HepG2 (cell line): ENCODE results near the gene SPARC. TPM values are rescaled to one million over a fixed set of nuclear protein-coding genes. Genes with fewer than 3 reads are reported as not detected.
A peak's percentile ranks its signal among the peaks of the same experiment; 100 is the strongest.

Source experiments
- ERF ChIP-seq: IDR thresholded peaks from 2 replicates; pipeline ENCODE4 v1.6.1; 2018; ENCODE audit warnings: missing biosample characterization, missing genetic modification reagents
- ETV5 ChIP-seq: IDR thresholded peaks from 2 replicates; pipeline ENCODE4 v1.6.1; 2018; ENCODE audit warnings: missing biosample characterization, missing genetic modification reagents, inconsistent platforms, borderline replicate concordance
- FOSL2 ChIP-seq: sonication (generic); formaldehyde crosslinking; IDR thresholded peaks from 2 replicates; pipeline ENCODE4 v1.4.0; 2020; ENCODE audit warnings: missing genetic modification reagents
- FOXK2 ChIP-seq: fragments of 450-650 bp; IDR thresholded peaks from 2 replicates; pipeline ENCODE4 v1.6.1; 2016
- GTF3A ChIP-seq: sonication (generic); formaldehyde crosslinking; conservative IDR thresholded peaks from 2 replicates; pipeline ENCODE4 v1.4.0; 2020; ENCODE audit warnings: mild to moderate bottlenecking, missing genetic modification reagents
- HIC2 ChIP-seq: sonication (generic); formaldehyde crosslinking; IDR thresholded peaks from 2 replicates; pipeline ENCODE4 v1.9.0; 2022; ENCODE audit warnings: low read depth, missing genetic modification reagents
- HMGA1 ChIP-seq: sonication (generic); formaldehyde crosslinking; conservative IDR thresholded peaks from 2 replicates; pipeline ENCODE4 v1.4.0; 2020; ENCODE audit warnings: missing genetic modification reagents
- HNRNPL ChIP-seq: fragments of 200-400 bp; formaldehyde crosslinking; IDR thresholded peaks from 2 replicates; pipeline ENCODE4 v1.6.1; 2017; ENCODE audit warnings: mild to moderate bottlenecking, low read depth, low read length
- RARG ChIP-seq: sonication (generic); formaldehyde crosslinking; IDR thresholded peaks from 2 replicates; pipeline ENCODE4 v1.4.0; 2020; ENCODE audit warnings: low read depth, mild to moderate bottlenecking, missing genetic modification reagents
- REST ChIP-seq, 2 experiments: IDR thresholded peaks; 2 replicates each; pipeline ENCODE4 v1.6.1; 2011 to 2012; ENCODE audit warnings: low read length in 2 of 2, borderline replicate concordance in 1 of 2, low read depth in 1 of 2, mild to moderate bottlenecking in 1 of 2, moderate library complexity in 1 of 2
- SMYD3 ChIP-seq: sonication (generic); formaldehyde crosslinking; IDR thresholded peaks from 2 replicates; pipeline ENCODE4 v1.8.1; 2023; ENCODE audit warnings: mild to moderate bottlenecking, missing genetic modification reagents
- SRSF9 ChIP-seq: fragments of 200-400 bp; formaldehyde crosslinking; IDR thresholded peaks from 2 replicates; pipeline ENCODE4 v1.6.1; 2018; ENCODE audit warnings: borderline replicate concordance, mild to moderate bottlenecking, low read depth, low read length; ENCODE audit not compliant: insufficient read depth, poor library complexity, severe bottlenecking
- TBX2 ChIP-seq: sonication (generic); formaldehyde crosslinking; IDR thresholded peaks from 2 replicates; pipeline ENCODE4 v1.5.0; 2020; ENCODE audit warnings: missing genetic modification reagents, mild to moderate bottlenecking, borderline replicate concordance
- TRAFD1 ChIP-seq: sonication (generic); formaldehyde crosslinking; IDR thresholded peaks from 2 replicates; pipeline ENCODE4 v1.5.1; 2020; ENCODE audit warnings: missing genetic modification reagents, mild to moderate bottlenecking, borderline replicate concordance
- TRIM22 ChIP-seq: fragments of 450-650 bp; IDR thresholded peaks from 2 replicates; pipeline ENCODE4 v1.6.1; 2017
- ZNF10 ChIP-seq: sonication (generic); formaldehyde crosslinking; IDR thresholded peaks from 2 replicates; pipeline ENCODE4 v1.4.0; 2020; ENCODE audit warnings: mild to moderate bottlenecking, low read depth, missing genetic modification reagents, borderline replicate concordance
- ZNF280B ChIP-seq: sonication (generic); formaldehyde crosslinking; IDR thresholded peaks from 2 replicates; pipeline ENCODE4 v1.5.0; 2020; ENCODE audit warnings: missing genetic modification reagents, mild to moderate bottlenecking, borderline replicate concordance
- ZNF329 ChIP-seq: sonication (generic); formaldehyde crosslinking; IDR thresholded peaks from 2 replicates; pipeline ENCODE4 v1.9.0; 2021; ENCODE audit warnings: low read depth, mild to moderate bottlenecking, missing genetic modification reagents
- ZNF619 ChIP-seq: sonication (generic); formaldehyde crosslinking; IDR thresholded peaks from 2 replicates; pipeline ENCODE4 v1.4.0; 2020; ENCODE audit warnings: mild to moderate bottlenecking, missing genetic modification reagents
- ZSCAN21 ChIP-seq: sonication (generic); formaldehyde crosslinking; IDR thresholded peaks from 2 replicates; pipeline ENCODE4 v1.8.0; 2022; ENCODE audit warnings: mild to moderate bottlenecking, missing genetic modification reagents, moderate library complexity, borderline replicate concordance
- polyA plus RNA-seq, 8 experiments: library from polyadenylated mRNA; depleted of rRNA in 3 of 8; stranded (reverse) in 7 of 8; unstranded in 1 of 8; fragments of >200 nt; fragmentation: Illumina TruSeq in 4 of 8; extraction: Trizol in 4 of 8; gene quantifications; 2 replicates each; pipeline versions ENCODE4 v1.2.1 to v1.2.3, GENCODE V29; 2011 to 2016; ENCODE audit warnings: low read depth in 4 of 8, missing spikeins in 1 of 8, mixed read lengths in 1 of 8; ENCODE audit not compliant: insufficient read depth in 1 of 8
- total RNA-seq, 5 experiments: library from RNA; depleted of rRNA; stranded (reverse); fragments of >200 nt; fragmentation: Illumina TruSeq; extraction: Trizol; gene quantifications; 2 replicates each; pipeline ENCODE4 v1.2.3, GENCODE V29; 2016; ENCODE audit warnings: low read depth in 1 of 5

Gene SPARC
- total and polyA plus RNA-seq, 2 of the 13 experiments (the other 11 are each of a cell fraction or from before 2014, with no cell fraction given), result 76.7 to 192 TPM

GRCh38 chr5:151694035-151694485, 7.3 kb upstream of the SPARC start (continued):
- TF ChIP-seq TRIM22, result no peak
- no peak for TF ChIP-seq ZNF10 (CRISPR knock-in tag)
- no peak for TF ChIP-seq SMYD3 (CRISPR knock-in tag)
- TF ChIP-seq RARG, result no peak
- TF ChIP-seq ETV5 (CRISPR knock-in tag), result 0 out of 2 replicates have a peak, but pooled peaks have one; percentile 42
- peak; percentile 64 for TF ChIP-seq TBX2 (CRISPR knock-in tag)
- TF ChIP-seq FOSL2 (CRISPR knock-in tag), result peak; percentile 91
- no peak for TF ChIP-seq SRSF9
- TF ChIP-seq ZNF329 (CRISPR knock-in tag), result no peak
- no peak for TF ChIP-seq ZNF280B (CRISPR knock-in tag)
- TF ChIP-seq FOXK2, result peak; percentile 43; the same call in 1 of the 2 replicates
- TF ChIP-seq ZSCAN21 (CRISPR knock-in tag), result no peak
- no peak for TF ChIP-seq TRAFD1 (CRISPR knock-in tag)
- no peak for TF ChIP-seq GTF3A (CRISPR knock-in tag)
- no peak for TF ChIP-seq ZNF619
- TF ChIP-seq HIC2, result no peak
- TF ChIP-seq ERF (CRISPR knock-in tag), result peak; percentile 56; the same call in 1 of the 2 replicates
- no peak for TF ChIP-seq REST (IDR thresholded peaks at IDR 0.05; ENCODE audit: borderline replicate concordance in 1 of 2, low read depth in 1 of 2, low read length in 2 of 2)
- no peak for TF ChIP-seq HMGA1 (CRISPR knock-in tag)
- no peak for TF ChIP-seq HNRNPL
